Chondrocyte (in vitro differentiated cells): ENCODE results near the gene GPC6. TPM values are rescaled to one million over a fixed set of nuclear protein-coding genes. Genes with fewer than 3 reads are reported as not detected.

ENCODE experiments used
- DNase-seq: peaks from one replicate; pipeline ENCODE4 v3.0.0; 2021; ENCODE audit warnings: mixed read lengths, low spot score
- H3K27ac Mint-ChIP-seq: one replicate; pipeline ENCODE4 v1.8.0; 2021; ENCODE audit warnings: mild to moderate bottlenecking, moderate library complexity, mixed read lengths; ENCODE audit not compliant: unreplicated experiment
- H3K27me3 Mint-ChIP-seq: 2 replicates; pipeline ENCODE4 v1.8.0; 2021; ENCODE audit warnings: low read depth, mixed read lengths
- H3K36me3 Mint-ChIP-seq: 2 replicates; pipeline ENCODE4 v1.8.0; 2021; ENCODE audit warnings: low read depth, mixed read lengths
- H3K4me1 Mint-ChIP-seq: 2 replicates; pipeline ENCODE4 v1.8.0; 2021; ENCODE audit warnings: low read depth, mild to moderate bottlenecking, mixed read lengths
- H3K4me3 Mint-ChIP-seq: one replicate; pipeline ENCODE4 v1.8.0; 2021; ENCODE audit warnings: mild to moderate bottlenecking, moderate library complexity, mixed read lengths; ENCODE audit not compliant: unreplicated experiment
- H3K9me3 Mint-ChIP-seq: 2 replicates; pipeline ENCODE4 v1.8.0; 2021; ENCODE audit warnings: low read depth, mixed read lengths
- CTCF ChIP-seq: fragments of 200-600 bp; sonication (generic); IDR thresholded peaks from 2 replicates; pipeline ENCODE4 v1.5.0; 2021; ENCODE audit warnings: antibody characterized with exemption, mild to moderate bottlenecking, moderate library complexity
- total RNA-seq: library from RNA; stranded (reverse); gene quantifications from 3 replicates; pipeline ENCODE4 v1.2.1, GENCODE V29; 2021

GPC6 gene
- total RNA-seq, 1 donor from 2014 or later = 76.1 TPM

- Mint-ChIP-seq H3K9me3 (peaks cover 4% of the 10 kb centered on the region), H3K4me3 (no peak overlapping the region), H3K27me3 (no peaks in the 10 kb centered on the region), H3K27ac (no peak overlapping the region), H3K36me3 (peaks cover 6% of the 10 kb centered on the region), H3K4me1 (peaks cover 13% of the 10 kb centered on the region)
- no peak for TF ChIP-seq CTCF
- DNase-seq = no peak
These were observed 133.4 kb downstream of the GPC6 start for GRCh38 chr13:93360021-93360420.

GRCh38 chr13:93361703-93362102 is 135.1 kb downstream of the GPC6 start:
- TF ChIP-seq CTCF = no peak
- peaks cover 3% of the 10 kb centered on the region for H3K4me1 Mint-ChIP-seq
- peaks cover 4% of the 10 kb centered on the region for H3K9me3 Mint-ChIP-seq
- DNase-seq = no peak
- H3K36me3 Mint-ChIP-seq = no peaks in the 10 kb centered on the region
- H3K27ac Mint-ChIP-seq = no peak overlapping the region
- no peaks in the 10 kb centered on the region for H3K27me3 Mint-ChIP-seq
- H3K4me3 Mint-ChIP-seq = no peak overlapping the region

GRCh38 chr13:93364166-93364565 is 137.6 kb downstream of the GPC6 start:
- Mint-ChIP-seq H3K27me3 (no peaks in the 10 kb centered on the region), H3K27ac (no peak overlapping the region), H3K36me3 (no peaks in the 10 kb centered on the region), H3K4me1 (peaks cover 7% of the 10 kb centered on the region), H3K9me3 (peaks cover 4% of the 10 kb centered on the region), H3K4me3 (no peak overlapping the region)
- no peak for TF ChIP-seq CTCF
- no peak for DNase-seq

GRCh38 chr13:93368296-93368695 is 141.7 kb downstream of the GPC6 start:
- H3K27me3 Mint-ChIP-seq = no peaks in the 10 kb centered on the region
- H3K9me3 Mint-ChIP-seq = peaks cover 4% of the 10 kb centered on the region
- no peak for TF ChIP-seq CTCF
- H3K27ac Mint-ChIP-seq = no peak overlapping the region
- no peaks in the 10 kb centered on the region for H3K36me3 Mint-ChIP-seq
- H3K4me1 Mint-ChIP-seq = peaks cover 19% of the 10 kb centered on the region
- H3K4me3 Mint-ChIP-seq = no peak overlapping the region
- DNase-seq = no peak

- Mint-ChIP-seq H3K9me3 (peaks cover 4% of the 10 kb centered on the region), H3K27ac (no peak overlapping the region), H3K27me3 (no peaks in the 10 kb centered on the region), H3K36me3 (no peaks in the 10 kb centered on the region), H3K4me1 (peaks cover 19% of the 10 kb centered on the region), H3K4me3 (no peak overlapping the region)
- TF ChIP-seq CTCF = no peak
- DNase-seq = no peak
These were observed 142.1 kb downstream of the GPC6 start for GRCh38 chr13:93368718-93369117.
